Stimulated activated CD4-positive, alpha-beta T cell treated with anti-CD3 and anti-CD28 coated beads, TNF-alpha, amount 100 ng/mL, for 1 hour (primary cell): ENCODE measurements around the gene APAF1.

Experiments
- DNase-seq, 3 donors: peaks; one replicate each; pipeline ENCODE4 v3.0.0-alpha.2; 2020; ENCODE audit warnings: low read depth in 3 of 3, low spot score in 1 of 3

The APAF1 gene

GRCh38 chr12:98656289-98657101, 11.4 kb downstream of the APAF1 start:
- no peak for DNase-seq

GRCh38 chr12:98660521-98660920, 15.4 kb downstream of the APAF1 start:
- no peak for DNase-seq

GRCh38 chr12:98669751-98670150, 24.7 kb downstream of the APAF1 start:
- DNase-seq, result no peak

GRCh38 chr12:98671459-98671858, 26.4 kb downstream of the APAF1 start:
- no peak for DNase-seq

GRCh38 chr12:98674841-98675240, 29.8 kb downstream of the APAF1 start:
- no peak for DNase-seq

- DNase-seq, result no peak
Measured at GRCh38 chr12:98678236-98678945, 33.3 kb downstream of the APAF1 start.

GRCh38 chr12:98678946-98679610, 34.0 kb downstream of the APAF1 start:
- DNase-seq, result no peak

- DNase-seq, result no peak
Measured at GRCh38 chr12:98679611-98680005, 34.5 kb downstream of the APAF1 start.

GRCh38 chr12:98684199-98684598, 39.1 kb downstream of the APAF1 start:
- no peak for DNase-seq

- no peak for DNase-seq
Measured at GRCh38 chr12:98686603-98687002, 41.5 kb downstream of the APAF1 start.

GRCh38 chr12:98691351-98691750, 46.3 kb downstream of the APAF1 start:
- DNase-seq, result no peak

GRCh38 chr12:98696036-98696646, 51.1 kb downstream of the APAF1 start:
- no peak for DNase-seq

- no peak for DNase-seq
Measured at GRCh38 chr12:98697209-98697608, 52.1 kb downstream of the APAF1 start.

- peak in 1 of 3 donors; percentile 7 for DNase-seq
Measured at GRCh38 chr12:98698603-98699463, 53.7 kb downstream of the APAF1 start.

- DNase-seq, result no peak
Measured at GRCh38 chr12:98699586-98699985, 54.5 kb downstream of the APAF1 start.

- no peak for DNase-seq
Measured at GRCh38 chr12:98701166-98701565, 56.1 kb downstream of the APAF1 start.

- DNase-seq, result no peak
Measured at GRCh38 chr12:98709022-98709421, 63.9 kb downstream of the APAF1 start.

GRCh38 chr12:98714426-98714825, 69.3 kb downstream of the APAF1 start:
- no peak for DNase-seq

- no peak for DNase-seq
Measured at GRCh38 chr12:98719515-98720504, 74.7 kb downstream of the APAF1 start.
